ENCODE measurements around the gene CD48.

CD48 gene

DNA sequence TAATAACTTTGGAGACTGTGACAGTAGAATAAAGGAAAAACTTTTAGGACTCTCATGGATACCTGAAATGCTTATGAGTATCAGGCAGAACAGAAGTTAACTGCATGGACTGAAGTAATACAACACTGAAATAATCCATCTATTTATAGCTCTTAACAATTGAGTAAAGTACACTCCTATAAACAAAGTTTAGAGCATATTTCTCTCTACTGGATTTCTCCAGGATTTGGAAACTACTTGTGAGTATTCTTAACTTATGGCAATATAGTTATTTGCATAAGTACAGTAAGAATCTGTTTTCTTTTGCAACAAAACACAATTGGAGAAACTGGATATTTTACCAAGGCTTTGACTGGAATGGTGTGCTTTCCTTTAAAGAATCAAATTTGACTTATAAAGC lies 9.9 kb upstream of the CD48 start:
- H4K20me1 ChIP-seq (ENCODE audit: insufficient read depth, low read length) = no peaks in the 10 kb centered on the region
- H3K9ac ChIP-seq (ENCODE audit: low read depth, low read length) = no peak overlapping the region
- no peaks in the 10 kb centered on the region for H3K36me3 ChIP-seq (ENCODE audit: insufficient read depth, low read length)
- no peaks in the 10 kb centered on the region for H3K9me3 ChIP-seq (ENCODE audit: insufficient read depth, low read length, severe bottlenecking)
- no peaks in the 10 kb centered on the region for H3K79me2 ChIP-seq (ENCODE audit: insufficient read depth, low read length)
- H3K4me3 ChIP-seq (ENCODE audit: low read depth in 1 of 2, low read length in 2 of 2) = no peak overlapping the region
- peaks cover 6% of the 10 kb centered on the region for H3K4me1 ChIP-seq (ENCODE audit: insufficient read depth, low read length)
- DNase-seq (no peak), ATAC-seq (ENCODE audit: insufficient read depth, low read depth) (no peak)
- TF ChIP-seq EZH2 (IDR thresholded peaks at IDR 0.05; ENCODE audit: borderline replicate concordance, low read depth, low read length, severe bottlenecking) = no peak
- no peak for TF ChIP-seq CTCF (IDR thresholded peaks at IDR 0.05; ENCODE audit: borderline replicate concordance, extremely low read depth, low read length, poor library complexity, severe bottlenecking)
- no peak overlapping the region for H2AFZ ChIP-seq (ENCODE audit: low read depth, low read length)
- H3K4me2 ChIP-seq (ENCODE audit: insufficient read depth, low read length) = no peak overlapping the region
- H3K27ac ChIP-seq (ENCODE audit: low read length) = no peak overlapping the region
- H3K27me3 ChIP-seq (ENCODE audit: insufficient read depth, low read length, poor library complexity) = no peaks in the 10 kb centered on the region

GRCh38 chr1:160720356-160721085 lies 8.9 kb upstream of the CD48 start:
- DNase-seq = no peak
- no peak for ATAC-seq (ENCODE audit: insufficient read depth, low read depth)
- Histone ChIP-seq H3K27ac (ENCODE audit: low read length) (no peak overlapping the region), H3K4me1 (ENCODE audit: insufficient read depth, low read length) (0 out of 2 replicates have a peak, but pooled peaks cover 4% of the 10 kb centered on the region), H3K9ac (ENCODE audit: low read depth, low read length) (no peak overlapping the region), H3K4me3 (ENCODE audit: low read depth in 1 of 2, low read length in 2 of 2) (no peak overlapping the region), H3K79me2 (ENCODE audit: insufficient read depth, low read length) (no peaks in the 10 kb centered on the region), H4K20me1 (ENCODE audit: insufficient read depth, low read length) (no peaks in the 10 kb centered on the region), H3K27me3 (ENCODE audit: insufficient read depth, low read length, poor library complexity) (no peaks in the 10 kb centered on the region), H3K9me3 (ENCODE audit: insufficient read depth, low read length, severe bottlenecking) (no peaks in the 10 kb centered on the region), H3K36me3 (ENCODE audit: insufficient read depth, low read length) (no peaks in the 10 kb centered on the region), H2AFZ (ENCODE audit: low read depth, low read length) (no peak overlapping the region), H3K4me2 (ENCODE audit: insufficient read depth, low read length) (no peak overlapping the region)
- TF ChIP-seq EZH2 (IDR thresholded peaks at IDR 0.05; ENCODE audit: borderline replicate concordance, low read depth, low read length, severe bottlenecking) (no peak), CTCF (IDR thresholded peaks at IDR 0.05; ENCODE audit: borderline replicate concordance, extremely low read depth, low read length, poor library complexity, severe bottlenecking) (no peak)

- Histone ChIP-seq H3K9me3 (ENCODE audit: insufficient read depth, low read length, severe bottlenecking) (no peaks in the 10 kb centered on the region), H2AFZ (ENCODE audit: low read depth, low read length) (no peak overlapping the region), H3K27ac (ENCODE audit: low read length) (no peak overlapping the region), H3K4me2 (ENCODE audit: insufficient read depth, low read length) (no peak overlapping the region), H3K27me3 (ENCODE audit: insufficient read depth, low read length, poor library complexity) (no peaks in the 10 kb centered on the region), H3K79me2 (ENCODE audit: insufficient read depth, low read length) (no peaks in the 10 kb centered on the region), H3K4me1 (ENCODE audit: insufficient read depth, low read length) (peaks cover 22% of the 10 kb centered on the region), H4K20me1 (ENCODE audit: insufficient read depth, low read length) (no peaks in the 10 kb centered on the region), H3K9ac (ENCODE audit: low read depth, low read length) (no peak overlapping the region), H3K36me3 (ENCODE audit: insufficient read depth, low read length) (no peaks in the 10 kb centered on the region), H3K4me3 (ENCODE audit: low read depth in 1 of 2, low read length in 2 of 2) (no peak overlapping the region)
- no peak for DNase-seq
- no peak for TF ChIP-seq EZH2 (IDR thresholded peaks at IDR 0.05; ENCODE audit: borderline replicate concordance, low read depth, low read length, severe bottlenecking)
- TF ChIP-seq CTCF (IDR thresholded peaks at IDR 0.05; ENCODE audit: borderline replicate concordance, extremely low read depth, low read length, poor library complexity, severe bottlenecking) = no peak
- ATAC-seq (ENCODE audit: insufficient read depth, low read depth) = no peak
Measured at GRCh38 chr1:160718210-160718609, 6.6 kb upstream of the CD48 start.

All from DND-41 (cell line).